ENCODE data around the gene STARD6. TPM values are rescaled to one million over a fixed set of nuclear protein-coding genes. Genes with fewer than 3 reads are reported as not detected.

Gene STARD6
- total RNA-seq, 2 experiments from 2014 or later = not detected

DNA sequence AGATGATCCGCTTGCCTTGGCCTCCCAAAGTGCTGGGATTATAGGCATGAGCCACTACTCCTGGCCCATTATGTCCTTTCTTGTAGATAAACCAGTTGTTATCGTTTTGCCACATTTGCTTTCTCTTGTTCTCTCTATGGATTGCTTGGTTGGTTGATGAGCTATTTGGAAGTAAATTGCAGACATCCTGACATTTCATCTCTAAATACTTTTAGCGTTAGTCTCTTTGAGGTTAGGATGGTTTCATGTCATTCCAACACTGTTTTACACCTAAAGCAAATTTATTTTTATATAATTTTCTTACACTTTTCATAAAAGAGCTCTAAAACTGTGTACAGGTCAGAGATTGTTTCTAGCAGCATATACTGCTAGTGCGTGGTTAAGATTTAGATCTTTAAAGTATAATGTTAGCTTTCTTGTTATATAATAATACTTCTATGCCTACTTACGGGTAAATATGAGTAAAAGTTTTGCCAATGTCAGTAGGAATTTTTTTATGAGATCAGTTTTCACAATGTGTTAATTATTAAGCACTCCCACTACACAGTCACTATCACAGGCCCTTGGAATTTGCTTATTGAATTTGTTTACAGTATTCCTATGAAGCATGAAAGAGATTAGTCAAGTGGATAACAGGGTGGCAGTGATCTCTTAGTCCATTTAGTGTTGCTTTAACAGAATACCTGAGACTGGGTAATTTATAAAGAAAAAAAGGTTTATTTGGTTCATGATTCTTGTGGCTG is 78.0 kb downstream of the STARD6 start:
- H3K4me1 Mint-ChIP-seq = peaks cover 16% of the 10 kb centered on the region
- H3K9me3 Mint-ChIP-seq = no peaks in the 10 kb centered on the region
- peaks cover 32% of the 10 kb centered on the region for H3K36me3 Mint-ChIP-seq (ENCODE audit: low read depth)
- DNase-seq = no peak
- no peak overlapping the region for H3K4me3 Mint-ChIP-seq
- ChIA-PET POLR2A (no interaction called here), CTCF (interaction anchor here (1.5 kb wide), 1 partner anchor 10 kb away, joined by 7 read pairs; the partner anchor contains the start of gene POLI)
- H3K27ac Mint-ChIP-seq = peak overlapping the region; percentile 33
- H3K27me3 Mint-ChIP-seq = no peaks in the 10 kb centered on the region

DNA sequence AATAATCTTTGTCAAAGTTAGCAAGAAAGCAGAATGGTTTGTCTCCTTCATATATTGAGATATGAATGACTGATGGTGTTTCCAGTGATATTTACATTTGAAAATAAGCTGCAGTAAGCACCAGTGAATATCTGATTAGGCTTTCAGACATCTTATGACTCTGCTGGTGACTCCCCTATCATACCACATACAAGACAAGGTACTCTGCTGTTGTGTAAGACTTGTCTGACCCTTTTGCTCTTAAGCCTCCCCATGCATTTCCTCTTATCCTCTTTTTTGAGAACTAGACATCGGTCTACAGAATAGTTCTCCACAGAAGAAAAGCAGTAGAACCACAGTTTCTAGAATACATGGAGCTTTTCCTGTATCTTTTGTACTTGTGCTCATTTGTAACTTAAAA is 79.0 kb downstream of the STARD6 start:
- Mint-ChIP-seq H3K4me3 (no peak overlapping the region), H3K27ac (no peak overlapping the region), H3K36me3 (ENCODE audit: low read depth) (peaks cover 28% of the 10 kb centered on the region), H3K27me3 (no peaks in the 10 kb centered on the region), H3K4me1 (peaks cover 7% of the 10 kb centered on the region), H3K9me3 (no peaks in the 10 kb centered on the region)
- ChIA-PET POLR2A (no interaction called here), CTCF (no interaction called here)
- no peak for DNase-seq

GRCh38 chr18:54277899-54278298 is 79.8 kb downstream of the STARD6 start:
- Mint-ChIP-seq H3K36me3 (ENCODE audit: low read depth) (peaks cover 27% of the 10 kb centered on the region), H3K27me3 (no peaks in the 10 kb centered on the region)

More at GRCh38 chr18:54277899-54278298, 79.8 kb downstream of the STARD6 start:
- DNase-seq = no peak
- CTCF ChIA-PET = no interaction called here
- Mint-ChIP-seq H3K9me3 (no peaks in the 10 kb centered on the region), H3K4me1 (peaks cover 7% of the 10 kb centered on the region), H3K4me3 (no peak overlapping the region), H3K27ac (no peak overlapping the region)
- POLR2A ChIA-PET = no interaction called here

Other genes starting within 250 kb of the STARD6 start
- 100 to 1,000 TPM; 103 to 105 TPM for gene MBD2, start 133.2 kb downstream of the STARD6 start, total RNA-seq
- 10 to 100 TPM; 20.1 to 21.2 TPM for gene POLI, start 88.3 kb downstream of the STARD6 start, total RNA-seq
- gene C18orf54, start within 50 bp of the STARD6 start, total RNA-seq = 1 to 10 TPM; 8.2 to 8.8 TPM
- not detected for gene DYNAP, start 233.4 kb upstream of the STARD6 start, total RNA-seq